ENCODE data around the gene ABCD2. TPM values are rescaled to one million over a fixed set of nuclear protein-coding genes. Genes with fewer than 3 reads are reported as not detected.

The ABCD2 gene
- total RNA-seq, 1 experiment from 2014 or later = not detected

- Histone ChIP-seq H3K27me3 (ENCODE audit: insufficient read depth, low read length) (no peaks in the 10 kb centered on the region), H3K36me3 (ENCODE audit: control insufficient read depth in 1 of 2, insufficient read depth in 2 of 2, low read length in 2 of 2) (no peaks in the 10 kb centered on the region), H3K4me1 (ENCODE audit: control insufficient read depth in 1 of 2, insufficient read depth in 2 of 2, low read length in 2 of 2) (no peaks in the 10 kb centered on the region), H2AFZ (ENCODE audit: low read depth, low read length, poor library complexity, severe bottlenecking) (no peak overlapping the region), H3K9me2 (ENCODE audit: insufficient read depth) (no peaks in the 10 kb centered on the region), H3K79me2 (ENCODE audit: insufficient read depth, low read length) (no peaks in the 10 kb centered on the region), H3K9ac (ENCODE audit: low read length) (no peak overlapping the region), H4K20me1 (ENCODE audit: insufficient read depth) (no peaks in the 10 kb centered on the region), H3K4me2 (ENCODE audit: low read length) (no peak overlapping the region), H3K9me3 (ENCODE audit: control insufficient read depth in 1 of 2, insufficient read depth in 1 of 2, low read depth in 1 of 2, low read length in 2 of 2) (no peaks in the 10 kb centered on the region), H3K4me3 (replicated peaks in 1 of 2; ENCODE audit: low read depth in 1 of 2, low read length in 2 of 2) (no peak overlapping the region), H3K27ac (ENCODE audit: low read depth, low read length) (no peak overlapping the region)
- CTCF ChIA-PET = no interaction called here
- RAD21 ChIA-PET (ENCODE audit: low non-redundant PET in 1 of 2, low total read pairs in 2 of 2, uncharacterized antibody in 2 of 2, unreplicated experiment in 2 of 2) = no interaction called here
- no TSS peak for BruUV-seq (replicated peaks)
- TF ChIP-seq SP1 (IDR thresholded peaks at IDR 0.05; ENCODE audit: low read depth) (no peak), TCF7L2 (IDR thresholded peaks at IDR 0.05; ENCODE audit: borderline replicate concordance, extremely low read depth, insufficient read depth, insufficient read length) (no peak), EGR1 (IDR thresholded peaks at IDR 0.05; ENCODE audit: low read depth) (no peak), CBX3 (IDR thresholded peaks at IDR 0.05; ENCODE audit: low read depth) (no peak), MAX (IDR thresholded peaks at IDR 0.05) (no peak), ATF3 (IDR thresholded peaks at IDR 0.05) (no peak), CEBPB (IDR thresholded peaks at IDR 0.05; ENCODE audit: low read depth) (no peak), POLR2AphosphoS5 (IDR thresholded peaks at IDR 0.05; ENCODE audit: low read depth, low read length) (no peak), ZFX (IDR thresholded peaks at IDR 0.05) (no peak), EZH2 (IDR thresholded peaks at IDR 0.05) (no peak), POLR2A (IDR thresholded peaks at IDR 0.05; ENCODE audit: borderline replicate concordance, extremely low read depth, insufficient read depth, insufficient read length) (no peak), RAD21 (IDR thresholded peaks at IDR 0.05; ENCODE audit: low read depth) (no peak), ZNF274 (IDR thresholded peaks at IDR 0.05; ENCODE audit: low read depth, low read length) (no peak)
- POLR2A ChIA-PET = no interaction called here
- DNase-seq (ENCODE audit: low read depth, low spot score) (no peak), ATAC-seq (no peak)
- intact Hi-C loops (cut with micrococcal nuclease) = no loop called here
Observed at GRCh38 chr12:39638178-39638577, 18.6 kb upstream of the ABCD2 start.

- intact Hi-C loops (cut with micrococcal nuclease) = no loop called here
- ChIA-PET POLR2A (no interaction called here), RAD21 (ENCODE audit: low non-redundant PET in 1 of 2, low total read pairs in 2 of 2, uncharacterized antibody in 2 of 2, unreplicated experiment in 2 of 2) (no interaction called here), CTCF (no interaction called here)
- Histone ChIP-seq H2AFZ (ENCODE audit: low read depth, low read length, poor library complexity, severe bottlenecking) (no peak overlapping the region), H4K20me1 (ENCODE audit: insufficient read depth) (no peaks in the 10 kb centered on the region), H3K4me3 (replicated peaks in 1 of 2; ENCODE audit: low read depth in 1 of 2, low read length in 2 of 2) (no peak overlapping the region), H3K9me3 (ENCODE audit: control insufficient read depth in 1 of 2, insufficient read depth in 1 of 2, low read depth in 1 of 2, low read length in 2 of 2) (no peaks in the 10 kb centered on the region), H3K9ac (ENCODE audit: low read length) (no peak overlapping the region), H3K79me2 (ENCODE audit: insufficient read depth, low read length) (no peaks in the 10 kb centered on the region), H3K36me3 (ENCODE audit: control insufficient read depth in 1 of 2, insufficient read depth in 2 of 2, low read length in 2 of 2) (no peaks in the 10 kb centered on the region), H3K4me1 (ENCODE audit: control insufficient read depth in 1 of 2, insufficient read depth in 2 of 2, low read length in 2 of 2) (no peaks in the 10 kb centered on the region), H3K9me2 (ENCODE audit: insufficient read depth) (no peaks in the 10 kb centered on the region), H3K27ac (ENCODE audit: low read depth, low read length) (no peak overlapping the region), H3K27me3 (ENCODE audit: insufficient read depth, low read length) (no peaks in the 10 kb centered on the region), H3K4me2 (ENCODE audit: low read length) (no peak overlapping the region)
- ATAC-seq = peak; percentile 61; the same call in 1 of the 2 replicates
- BruUV-seq (replicated peaks) = no TSS peak
- TF ChIP-seq JUND (IDR thresholded peaks at IDR 0.05) (no peak), ZNF274 (IDR thresholded peaks at IDR 0.05; ENCODE audit: low read depth, low read length) (no peak), ZFX (IDR thresholded peaks at IDR 0.05) (no peak), CTCF (IDR thresholded peaks at IDR 0.05 in 2 of 3, conservative IDR thresholded peaks at IDR 0.05 in 1 of 3; ENCODE audit: borderline replicate concordance in 1 of 3, insufficient read depth in 1 of 3, low read depth in 2 of 3, low read length in 2 of 3) (peak in 1 of 3 experiments; percentile 29; a peak in 1 of 6 replicates), YY1 (IDR thresholded peaks at IDR 0.05; ENCODE audit: extremely low read depth, insufficient replicate concordance, low read depth, low read length) (no peak)
- DNase-seq (ENCODE audit: low read depth, low spot score) = no peak
Observed at GRCh38 chr12:39632670-39633069, 13.1 kb upstream of the ABCD2 start.
